ENCODE results near the gene EEF2.

GRCh38 chr19:3982701-3983541 is 2.3 kb downstream of the EEF2 start:
- TF ChIP-seq, protein P1, sequence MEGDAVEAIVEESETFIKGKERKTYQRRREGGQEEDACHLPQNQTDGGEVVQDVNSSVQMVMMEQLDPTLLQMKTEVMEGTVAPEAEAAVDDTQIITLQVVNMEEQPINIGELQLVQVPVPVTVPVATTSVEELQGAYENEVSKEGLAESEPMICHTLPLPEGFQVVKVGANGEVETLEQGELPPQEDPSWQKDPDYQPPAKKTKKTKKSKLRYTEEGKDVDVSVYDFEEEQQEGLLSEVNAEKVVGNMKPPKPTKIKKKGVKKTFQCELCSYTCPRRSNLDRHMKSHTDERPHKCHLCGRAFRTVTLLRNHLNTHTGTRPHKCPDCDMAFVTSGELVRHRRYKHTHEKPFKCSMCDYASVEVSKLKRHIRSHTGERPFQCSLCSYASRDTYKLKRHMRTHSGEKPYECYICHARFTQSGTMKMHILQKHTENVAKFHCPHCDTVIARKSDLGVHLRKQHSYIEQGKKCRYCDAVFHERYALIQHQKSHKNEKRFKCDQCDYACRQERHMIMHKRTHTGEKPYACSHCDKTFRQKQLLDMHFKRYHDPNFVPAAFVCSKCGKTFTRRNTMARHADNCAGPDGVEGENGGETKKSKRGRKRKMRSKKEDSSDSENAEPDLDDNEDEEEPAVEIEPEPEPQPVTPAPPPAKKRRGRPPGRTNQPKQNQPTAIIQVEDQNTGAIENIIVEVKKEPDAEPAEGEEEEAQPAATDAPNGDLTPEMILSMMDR (conservative IDR thresholded peaks at IDR 0.05), result no peak
- TF ChIP-seq EZH2 (IDR thresholded peaks at IDR 0.05; ENCODE audit: low read depth), result no peak

Measured in PC-9 (cell line).